Measurements from ENCODE around the gene CMSS1. TPM values are rescaled to one million over a fixed set of nuclear protein-coding genes. Genes with fewer than 3 reads are reported as not detected.
A peak's percentile ranks its signal among the peaks of the same experiment; 100 is the strongest.

The CMSS1 gene
- polyA plus RNA-seq (2013), result 34.7 TPM

- Histone ChIP-seq H3K27ac (ENCODE audit: insufficient read depth in 1 of 2, low read depth in 1 of 2, low read length in 2 of 2, poor library complexity in 1 of 2, severe bottlenecking in 2 of 2) (peak within 1 kb of the TSS; percentile 99), H3K36me3 (ENCODE audit: control insufficient read depth in 4 of 4, insufficient read depth in 4 of 4, low read length in 3 of 4) (peaks cover 0 to 3% (median 0%) of the 10 kb centered on the region in 4 experiments), H3K9me3 (ENCODE audit: control extremely low read depth in 1 of 5, control insufficient read depth in 4 of 5, insufficient read depth in 2 of 5, low read depth in 1 of 5, low read length in 4 of 5) (no peaks in the 10 kb centered on the region), H3K4me1 (ENCODE audit: control extremely low read depth in 1 of 4, control insufficient read depth in 4 of 4, insufficient read depth in 4 of 4, low read length in 3 of 4) (peaks cover 12 to 24% (median 15%) of the 10 kb centered on the region in 4 experiments), H3K27me3 (replicated peaks in 2 of 5; ENCODE audit: control insufficient read depth in 4 of 5, insufficient read depth in 5 of 5, low read length in 4 of 5) (no peaks in the 10 kb centered on the region), H3K4me3 (ENCODE audit: control insufficient read depth in 1 of 7, extremely low read depth in 1 of 7, insufficient read depth in 4 of 7, low read depth in 2 of 7, low read length in 6 of 7) (peak within 1 kb of the TSS; percentile 71 to 98 (median 90))
- peak; percentile 94 to 96 (median 96) for DNase-seq
- WGBS (ENCODE audit: insufficient coverage), result 0% methylated on average over 54 of the region's 60 CpGs
- POLR2A ChIA-PET, result interaction anchor here (0.5 to 0.6 kb wide), 2 partner anchors 53 to 531 kb away, joined by 3 read pairs; no protein-coding TSS in a partner anchor
- CTCF ChIA-PET, result interaction anchor here (0.8 to 2.0 kb wide), 4 partner anchors 12 to 437 kb away, joined by 4 to 8 read pairs (median 5); no protein-coding TSS in a partner anchor
These were observed at the start of gene CMSS1 for GRCh38 chr3:99817437-99818240. TSS of gene CMSS1 (plus strand) at chr3:99817862.

- ChIA-PET POLR2A (no interaction called here), CTCF (interaction anchor here (0.6 to 1.4 kb wide), 3 partner anchors 10 to 122 kb away, joined by 3 read pairs; no protein-coding TSS in a partner anchor)
- Histone ChIP-seq H3K9me3 (ENCODE audit: control extremely low read depth in 1 of 5, control insufficient read depth in 4 of 5, insufficient read depth in 2 of 5, low read depth in 1 of 5, low read length in 4 of 5) (no peaks in the 10 kb centered on the region), H3K4me1 (ENCODE audit: control extremely low read depth in 1 of 4, control insufficient read depth in 4 of 4, insufficient read depth in 4 of 4, low read length in 3 of 4) (no peaks in the 10 kb centered on the region), H3K27ac (ENCODE audit: insufficient read depth in 1 of 2, low read depth in 1 of 2, low read length in 2 of 2, poor library complexity in 1 of 2, severe bottlenecking in 2 of 2) (no peak overlapping the region), H3K4me3 (ENCODE audit: control insufficient read depth in 1 of 7, extremely low read depth in 1 of 7, insufficient read depth in 4 of 7, low read depth in 2 of 7, low read length in 6 of 7) (no peak overlapping the region), H3K36me3 (ENCODE audit: control insufficient read depth in 4 of 4, insufficient read depth in 4 of 4, low read length in 3 of 4) (no peaks in the 10 kb centered on the region), H3K27me3 (replicated peaks in 2 of 5; ENCODE audit: control insufficient read depth in 4 of 5, insufficient read depth in 5 of 5, low read length in 4 of 5) (no peaks in the 10 kb centered on the region)
- WGBS (ENCODE audit: insufficient coverage), result no CpG with 5 or more reads among the region's 1 CpG
- no peak for DNase-seq
These were observed 49.5 kb upstream of the CMSS1 start for GRCh38 chr3:99768126-99768525.

- WGBS (ENCODE audit: insufficient coverage), result 100% methylated on average over 1 of the region's 2 CpGs
- POLR2A ChIA-PET, result no interaction called here
- Histone ChIP-seq H3K9me3 (ENCODE audit: control extremely low read depth in 1 of 5, control insufficient read depth in 4 of 5, insufficient read depth in 2 of 5, low read depth in 1 of 5, low read length in 4 of 5) (no peaks in the 10 kb centered on the region), H3K4me3 (ENCODE audit: control insufficient read depth in 1 of 7, extremely low read depth in 1 of 7, insufficient read depth in 4 of 7, low read depth in 2 of 7, low read length in 6 of 7) (no peak overlapping the region), H3K27me3 (replicated peaks in 2 of 5; ENCODE audit: control insufficient read depth in 4 of 5, insufficient read depth in 5 of 5, low read length in 4 of 5) (no peaks in the 10 kb centered on the region), H3K36me3 (ENCODE audit: control insufficient read depth in 4 of 4, insufficient read depth in 4 of 4, low read length in 3 of 4) (no peaks in the 10 kb centered on the region), H3K4me1 (ENCODE audit: control extremely low read depth in 1 of 4, control insufficient read depth in 4 of 4, insufficient read depth in 4 of 4, low read length in 3 of 4) (no peaks in the 10 kb centered on the region), H3K27ac (ENCODE audit: insufficient read depth in 1 of 2, low read depth in 1 of 2, low read length in 2 of 2, poor library complexity in 1 of 2, severe bottlenecking in 2 of 2) (no peak overlapping the region)
- CTCF ChIA-PET, result interaction anchor here (1.1 kb wide), 1 partner anchor 10 kb away, joined by 3 read pairs; no protein-coding TSS in a partner anchor
- DNase-seq, result no peak
These were observed 48.7 kb upstream of the CMSS1 start for GRCh38 chr3:99768808-99769501.

GRCh38 chr3:99772171-99772570 is 45.5 kb upstream of the CMSS1 start:
- CTCF ChIA-PET, result no interaction called here
- no peaks in the 10 kb centered on the region for H3K36me3 ChIP-seq (ENCODE audit: control insufficient read depth in 4 of 4, insufficient read depth in 4 of 4, low read length in 3 of 4)
- no CpG with 5 or more reads among the region's 3 CpGs for WGBS (ENCODE audit: insufficient coverage)
- H3K27me3 ChIP-seq (replicated peaks in 2 of 5; ENCODE audit: control insufficient read depth in 4 of 5, insufficient read depth in 5 of 5, low read length in 4 of 5), result no peaks in the 10 kb centered on the region
- POLR2A ChIA-PET, result no interaction called here
- no peaks in the 10 kb centered on the region for H3K4me1 ChIP-seq (ENCODE audit: control extremely low read depth in 1 of 4, control insufficient read depth in 4 of 4, insufficient read depth in 4 of 4, low read length in 3 of 4)
- H3K4me3 ChIP-seq (ENCODE audit: control insufficient read depth in 1 of 7, extremely low read depth in 1 of 7, insufficient read depth in 4 of 7, low read depth in 2 of 7, low read length in 6 of 7), result no peak overlapping the region
- H3K9me3 ChIP-seq (ENCODE audit: control extremely low read depth in 1 of 5, control insufficient read depth in 4 of 5, insufficient read depth in 2 of 5, low read depth in 1 of 5, low read length in 4 of 5), result no peaks in the 10 kb centered on the region
- H3K27ac ChIP-seq (ENCODE audit: insufficient read depth in 1 of 2, low read depth in 1 of 2, low read length in 2 of 2, poor library complexity in 1 of 2, severe bottlenecking in 2 of 2), result no peak overlapping the region
- no peak for DNase-seq

GRCh38 chr3:99772671-99773070 is 45.0 kb upstream of the CMSS1 start:
- POLR2A ChIA-PET, result no interaction called here

GRCh38 chr3:99774467-99774866 is 43.2 kb upstream of the CMSS1 start:
- Histone ChIP-seq H3K36me3 (ENCODE audit: control insufficient read depth in 4 of 4, insufficient read depth in 4 of 4, low read length in 3 of 4) (no peaks in the 10 kb centered on the region), H3K9me3 (ENCODE audit: control extremely low read depth in 1 of 5, control insufficient read depth in 4 of 5, insufficient read depth in 2 of 5, low read depth in 1 of 5, low read length in 4 of 5) (no peaks in the 10 kb centered on the region), H3K27ac (ENCODE audit: insufficient read depth in 1 of 2, low read depth in 1 of 2, low read length in 2 of 2, poor library complexity in 1 of 2, severe bottlenecking in 2 of 2) (no peak overlapping the region), H3K4me3 (ENCODE audit: control insufficient read depth in 1 of 7, extremely low read depth in 1 of 7, insufficient read depth in 4 of 7, low read depth in 2 of 7, low read length in 6 of 7) (no peak overlapping the region), H3K4me1 (ENCODE audit: control extremely low read depth in 1 of 4, control insufficient read depth in 4 of 4, insufficient read depth in 4 of 4, low read length in 3 of 4) (no peaks in the 10 kb centered on the region), H3K27me3 (replicated peaks in 2 of 5; ENCODE audit: control insufficient read depth in 4 of 5, insufficient read depth in 5 of 5, low read length in 4 of 5) (no peaks in the 10 kb centered on the region)
- CTCF ChIA-PET, result no interaction called here
- 90% methylated on average over 2 of the region's 2 CpGs for WGBS (ENCODE audit: insufficient coverage)
- POLR2A ChIA-PET, result no interaction called here
- no peak for DNase-seq

More at GRCh38 chr3:99772671-99773070, 45.0 kb upstream of the CMSS1 start:
- Histone ChIP-seq H3K27ac (ENCODE audit: insufficient read depth in 1 of 2, low read depth in 1 of 2, low read length in 2 of 2, poor library complexity in 1 of 2, severe bottlenecking in 2 of 2) (no peak overlapping the region), H3K9me3 (ENCODE audit: control extremely low read depth in 1 of 5, control insufficient read depth in 4 of 5, insufficient read depth in 2 of 5, low read depth in 1 of 5, low read length in 4 of 5) (no peaks in the 10 kb centered on the region), H3K4me1 (ENCODE audit: control extremely low read depth in 1 of 4, control insufficient read depth in 4 of 4, insufficient read depth in 4 of 4, low read length in 3 of 4) (no peaks in the 10 kb centered on the region), H3K36me3 (ENCODE audit: control insufficient read depth in 4 of 4, insufficient read depth in 4 of 4, low read length in 3 of 4) (no peaks in the 10 kb centered on the region), H3K27me3 (replicated peaks in 2 of 5; ENCODE audit: control insufficient read depth in 4 of 5, insufficient read depth in 5 of 5, low read length in 4 of 5) (no peaks in the 10 kb centered on the region), H3K4me3 (ENCODE audit: control insufficient read depth in 1 of 7, extremely low read depth in 1 of 7, insufficient read depth in 4 of 7, low read depth in 2 of 7, low read length in 6 of 7) (no peak overlapping the region)
- no peak for DNase-seq
- CTCF ChIA-PET, result no interaction called here
- no CpG with 5 or more reads among the region's 1 CpG for WGBS (ENCODE audit: insufficient coverage)
